Endothelial cell (in vitro differentiated cells): ENCODE data around the gene COL19A1. TPM values are rescaled to one million over a fixed set of nuclear protein-coding genes. Genes with fewer than 3 reads are reported as not detected.

ENCODE experiments used
- DNase-seq: peaks from one replicate; pipeline ENCODE4 v3.0.0; 2021; ENCODE audit warnings: low spot score
- H3K27ac Mint-ChIP-seq: one replicate; pipeline ENCODE4 v1.8.0; 2021; ENCODE audit warnings: mixed read lengths, inconsistent platforms; ENCODE audit not compliant: unreplicated experiment
- H3K27me3 Mint-ChIP-seq: one replicate; pipeline ENCODE4 v1.8.0; 2021; ENCODE audit warnings: mild to moderate bottlenecking, moderate library complexity, mixed read lengths, inconsistent platforms; ENCODE audit not compliant: unreplicated experiment
- H3K36me3 Mint-ChIP-seq: one replicate; pipeline ENCODE4 v1.8.0; 2021; ENCODE audit warnings: mild to moderate bottlenecking, low read depth, mixed read lengths, inconsistent platforms; ENCODE audit not compliant: unreplicated experiment
- H3K4me1 Mint-ChIP-seq: one replicate; pipeline ENCODE4 v1.8.0; 2021; ENCODE audit warnings: mild to moderate bottlenecking, mixed read lengths, inconsistent platforms; ENCODE audit not compliant: unreplicated experiment
- H3K4me3 Mint-ChIP-seq: one replicate; pipeline ENCODE4 v1.8.0; 2021; ENCODE audit warnings: mild to moderate bottlenecking, mixed read lengths, inconsistent platforms; ENCODE audit not compliant: unreplicated experiment
- H3K9me3 Mint-ChIP-seq: one replicate; pipeline ENCODE4 v1.8.0; 2021; ENCODE audit warnings: mixed read lengths, inconsistent platforms; ENCODE audit not compliant: unreplicated experiment
- total RNA-seq: library from RNA; stranded (reverse); fragmentation: NEBNext Ultra II Directional; extraction: Animal tissue kit (Norgen Biotek cat#: 25700); gene quantifications from one replicate; pipeline ENCODE4 v1.2.1, GENCODE V29; 2021; ENCODE audit not compliant: unreplicated experiment
- TF ChIP-seq, protein P1 (sequence below): fragments of 200-600 bp; sonication (generic); IDR thresholded peaks from one replicate; pipeline ENCODE4 v1.5.0; 2021; ENCODE audit warnings: antibody characterized with exemption; ENCODE audit not compliant: unreplicated experiment

COL19A1 gene
- total RNA-seq, 1 donor from 2014 or later: 0.33 TPM

- H3K9me3 Mint-ChIP-seq: no peaks in the 10 kb centered on the region
- H3K4me1 Mint-ChIP-seq: no peaks in the 10 kb centered on the region
- TF ChIP-seq, protein P1, sequence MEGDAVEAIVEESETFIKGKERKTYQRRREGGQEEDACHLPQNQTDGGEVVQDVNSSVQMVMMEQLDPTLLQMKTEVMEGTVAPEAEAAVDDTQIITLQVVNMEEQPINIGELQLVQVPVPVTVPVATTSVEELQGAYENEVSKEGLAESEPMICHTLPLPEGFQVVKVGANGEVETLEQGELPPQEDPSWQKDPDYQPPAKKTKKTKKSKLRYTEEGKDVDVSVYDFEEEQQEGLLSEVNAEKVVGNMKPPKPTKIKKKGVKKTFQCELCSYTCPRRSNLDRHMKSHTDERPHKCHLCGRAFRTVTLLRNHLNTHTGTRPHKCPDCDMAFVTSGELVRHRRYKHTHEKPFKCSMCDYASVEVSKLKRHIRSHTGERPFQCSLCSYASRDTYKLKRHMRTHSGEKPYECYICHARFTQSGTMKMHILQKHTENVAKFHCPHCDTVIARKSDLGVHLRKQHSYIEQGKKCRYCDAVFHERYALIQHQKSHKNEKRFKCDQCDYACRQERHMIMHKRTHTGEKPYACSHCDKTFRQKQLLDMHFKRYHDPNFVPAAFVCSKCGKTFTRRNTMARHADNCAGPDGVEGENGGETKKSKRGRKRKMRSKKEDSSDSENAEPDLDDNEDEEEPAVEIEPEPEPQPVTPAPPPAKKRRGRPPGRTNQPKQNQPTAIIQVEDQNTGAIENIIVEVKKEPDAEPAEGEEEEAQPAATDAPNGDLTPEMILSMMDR: no peak
- no peaks in the 10 kb centered on the region for H3K27me3 Mint-ChIP-seq
- no peak overlapping the region for H3K27ac Mint-ChIP-seq
- H3K36me3 Mint-ChIP-seq: no peaks in the 10 kb centered on the region
- DNase-seq: no peak
- no peak overlapping the region for H3K4me3 Mint-ChIP-seq
Observed at GRCh38 chr6:70061546-70061945, 195.2 kb downstream of the COL19A1 start.

GRCh38 chr6:70062010-70062409 lies 195.7 kb downstream of the COL19A1 start:
- Mint-ChIP-seq H3K4me1 (no peaks in the 10 kb centered on the region), H3K36me3 (no peaks in the 10 kb centered on the region), H3K27me3 (no peaks in the 10 kb centered on the region), H3K27ac (no peak overlapping the region), H3K4me3 (no peak overlapping the region), H3K9me3 (no peaks in the 10 kb centered on the region)
- TF ChIP-seq, protein P1: no peak
- DNase-seq: no peak

DNA sequence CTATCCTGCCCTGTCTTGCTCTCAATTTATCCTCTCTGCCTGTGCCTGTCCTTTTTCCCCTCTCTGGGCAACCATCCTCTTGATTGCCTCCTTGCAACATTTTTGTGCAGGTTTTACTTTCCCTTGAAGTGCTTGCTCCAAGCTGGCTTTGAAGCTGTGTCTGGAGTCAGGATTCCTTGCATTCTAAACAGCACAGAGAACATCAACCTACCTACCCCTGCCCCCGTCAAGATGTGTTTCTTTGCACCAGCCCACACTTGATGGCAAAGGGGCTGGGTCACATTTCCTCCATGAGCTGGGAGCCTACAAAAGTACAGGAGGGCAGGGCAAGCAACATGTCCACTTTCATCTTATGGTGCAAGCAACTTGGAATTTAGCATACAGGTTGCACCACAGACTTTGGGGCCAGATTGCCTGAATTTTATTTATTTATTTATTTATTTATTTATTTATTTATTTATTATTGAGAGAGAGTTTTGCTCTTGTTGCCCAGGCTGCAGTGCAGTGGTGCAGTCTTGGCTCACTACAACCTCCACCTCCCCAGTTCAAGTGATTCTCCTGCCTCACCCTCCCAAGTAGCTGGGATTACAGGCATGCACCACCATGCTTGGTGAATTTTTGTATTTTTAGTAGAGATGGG lies 206.3 kb downstream of the COL19A1 start:
- H3K9me3 Mint-ChIP-seq: no peaks in the 10 kb centered on the region
- no peak overlapping the region for H3K4me3 Mint-ChIP-seq
- no peaks in the 10 kb centered on the region for H3K27me3 Mint-ChIP-seq
- no peaks in the 10 kb centered on the region for H3K4me1 Mint-ChIP-seq
- H3K36me3 Mint-ChIP-seq: no peaks in the 10 kb centered on the region
- H3K27ac Mint-ChIP-seq: no peak overlapping the region
- TF ChIP-seq, protein P1: no peak
- DNase-seq: no peak

GRCh38 chr6:70073637-70074036 lies 207.3 kb downstream of the COL19A1 start:
- H3K9me3 Mint-ChIP-seq: no peaks in the 10 kb centered on the region
- no peak overlapping the region for H3K4me3 Mint-ChIP-seq
- H3K27ac Mint-ChIP-seq: no peak overlapping the region
- no peak for DNase-seq
- H3K27me3 Mint-ChIP-seq: no peaks in the 10 kb centered on the region
- no peaks in the 10 kb centered on the region for H3K36me3 Mint-ChIP-seq
- no peaks in the 10 kb centered on the region for H3K4me1 Mint-ChIP-seq
- TF ChIP-seq, protein P1: no peak

- Mint-ChIP-seq H3K4me3 (no peak overlapping the region), H3K27ac (no peak overlapping the region), H3K36me3 (no peaks in the 10 kb centered on the region), H3K27me3 (no peaks in the 10 kb centered on the region), H3K4me1 (no peaks in the 10 kb centered on the region), H3K9me3 (no peaks in the 10 kb centered on the region)
- DNase-seq: no peak
- TF ChIP-seq, protein P1: no peak
Observed at GRCh38 chr6:70079241-70079640, 212.9 kb downstream of the COL19A1 start.
